Thyroid gland (tissue), 4 donors: ENCODE data around the gene POLR1C.

Source experiments
- CTCF ChIP-seq, 6 experiments: fragments of 200-600 bp in 3 of 6; fragments of 450-650 bp in 3 of 6; sonication (generic) in 3 of 6; IDR thresholded peaks; one replicate each; pipeline ENCODE4 v1.5.1; 2016 to 2019; ENCODE audit warnings: antibody characterized with exemption in 6 of 6, mild to moderate bottlenecking in 2 of 6, inconsistent platforms in 1 of 6, moderate library complexity in 1 of 6
- POLR2A ChIP-seq, 2 donors: fragments of 450-650 bp; IDR thresholded peaks; one replicate each; pipeline ENCODE4 v1.6.1; 2017; ENCODE audit warnings: antibody characterized with exemption in 2 of 2, mild to moderate bottlenecking in 2 of 2, moderate library complexity in 1 of 2

GRCh38 chr6:43468748-43469681 lies 47.9 kb upstream of the POLR1C start:
- TF ChIP-seq CTCF (IDR thresholded peaks at IDR 0.05) (no peak), POLR2A (IDR thresholded peaks at IDR 0.05) (no peak)
